ENCODE results near the gene TEAD1.

The TEAD1 gene

DNA sequence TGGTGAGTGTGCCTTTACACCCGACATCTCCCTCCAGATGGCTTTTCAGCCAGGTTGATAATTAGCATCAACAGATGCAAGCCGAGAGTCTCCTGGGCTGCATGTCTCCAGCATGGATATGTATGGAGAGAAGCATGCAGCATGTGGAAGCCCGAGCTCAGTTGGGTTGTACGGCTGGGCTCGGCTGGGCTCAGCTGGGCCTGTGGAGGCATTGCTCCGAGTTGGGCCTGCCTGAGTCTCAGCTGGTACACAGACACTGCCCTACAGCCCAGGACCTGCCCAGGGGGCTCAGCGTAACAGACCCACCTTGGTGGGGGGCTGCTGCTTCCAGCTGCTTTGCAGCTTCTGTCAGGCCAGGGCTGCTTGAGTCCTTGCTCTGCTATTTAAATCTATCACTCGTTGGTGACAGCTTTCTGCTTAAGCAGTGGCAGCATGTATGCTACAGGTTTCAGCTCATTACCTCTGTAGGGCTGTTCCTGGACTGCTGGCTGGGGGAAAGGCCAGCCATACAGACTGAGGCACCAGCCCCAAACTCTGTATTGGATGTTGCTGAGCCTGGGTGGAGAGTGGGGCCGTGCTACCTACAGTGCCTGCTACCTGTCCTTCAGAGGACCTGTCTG, 115.5 kb downstream of the TEAD1 start:
- Histone ChIP-seq H3K36me3 (ENCODE audit: low read depth) (peaks cover 11% of the 10 kb centered on the region), H3K4me3 (ENCODE audit: severe bottlenecking) (no peak overlapping the region), H3K27ac (ENCODE audit: poor library complexity, severe bottlenecking) (no peak overlapping the region), H3K27me3 (ENCODE audit: insufficient read depth, poor library complexity, severe bottlenecking) (no peaks in the 10 kb centered on the region), H3K4me1 (ENCODE audit: insufficient read depth, poor library complexity, severe bottlenecking) (peaks cover 13% of the 10 kb centered on the region), H3K9me3 (ENCODE audit: severe bottlenecking) (no peaks in the 10 kb centered on the region)
- no peak for ATAC-seq (ENCODE audit: low read depth)
- TF ChIP-seq, protein P1, sequence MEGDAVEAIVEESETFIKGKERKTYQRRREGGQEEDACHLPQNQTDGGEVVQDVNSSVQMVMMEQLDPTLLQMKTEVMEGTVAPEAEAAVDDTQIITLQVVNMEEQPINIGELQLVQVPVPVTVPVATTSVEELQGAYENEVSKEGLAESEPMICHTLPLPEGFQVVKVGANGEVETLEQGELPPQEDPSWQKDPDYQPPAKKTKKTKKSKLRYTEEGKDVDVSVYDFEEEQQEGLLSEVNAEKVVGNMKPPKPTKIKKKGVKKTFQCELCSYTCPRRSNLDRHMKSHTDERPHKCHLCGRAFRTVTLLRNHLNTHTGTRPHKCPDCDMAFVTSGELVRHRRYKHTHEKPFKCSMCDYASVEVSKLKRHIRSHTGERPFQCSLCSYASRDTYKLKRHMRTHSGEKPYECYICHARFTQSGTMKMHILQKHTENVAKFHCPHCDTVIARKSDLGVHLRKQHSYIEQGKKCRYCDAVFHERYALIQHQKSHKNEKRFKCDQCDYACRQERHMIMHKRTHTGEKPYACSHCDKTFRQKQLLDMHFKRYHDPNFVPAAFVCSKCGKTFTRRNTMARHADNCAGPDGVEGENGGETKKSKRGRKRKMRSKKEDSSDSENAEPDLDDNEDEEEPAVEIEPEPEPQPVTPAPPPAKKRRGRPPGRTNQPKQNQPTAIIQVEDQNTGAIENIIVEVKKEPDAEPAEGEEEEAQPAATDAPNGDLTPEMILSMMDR (IDR thresholded peaks at IDR 0.05; ENCODE audit: poor library complexity, severe bottlenecking): no peak
- no peak for DNase-seq (ENCODE audit: low spot score)

DNA sequence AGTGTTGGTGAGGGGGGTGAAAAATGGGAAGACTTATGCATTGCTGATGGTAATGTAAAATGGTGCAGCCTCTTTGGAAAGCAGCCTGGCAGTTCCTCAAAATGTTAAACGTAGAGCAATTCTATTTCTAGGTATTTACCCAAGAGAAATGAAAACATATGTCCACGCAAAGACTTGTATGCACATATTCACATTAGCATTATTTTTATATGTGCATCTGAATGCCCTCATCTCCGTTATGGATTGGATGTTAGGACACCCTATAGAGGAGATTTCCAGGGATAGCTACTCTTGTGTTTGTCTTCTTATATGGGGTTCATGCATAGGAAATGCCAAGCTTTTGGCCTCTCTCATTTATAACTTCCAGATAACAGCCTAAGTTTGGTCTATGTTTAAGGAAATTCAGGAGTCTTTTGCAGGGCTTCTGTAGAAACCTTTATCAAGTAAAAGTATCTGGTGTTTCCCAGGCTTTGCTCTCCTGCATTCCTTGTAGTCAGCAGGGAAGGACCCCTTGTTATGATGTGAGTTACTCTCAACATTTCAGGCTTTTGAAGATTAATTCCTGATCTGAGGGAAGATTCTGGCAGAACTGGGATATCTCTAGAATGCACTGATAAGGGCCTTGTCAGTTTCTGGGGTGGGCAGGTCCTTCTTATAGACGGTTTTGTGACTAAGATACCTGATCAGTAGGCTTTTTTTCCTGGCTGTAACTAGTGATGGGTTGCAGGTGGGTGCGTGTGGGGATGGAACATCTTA, 116.8 kb downstream of the TEAD1 start:
- TF ChIP-seq, protein P1 (IDR thresholded peaks at IDR 0.05; ENCODE audit: poor library complexity, severe bottlenecking): no peak
- peaks cover 13% of the 10 kb centered on the region for H3K4me1 ChIP-seq (ENCODE audit: insufficient read depth, poor library complexity, severe bottlenecking)
- H3K36me3 ChIP-seq (ENCODE audit: low read depth): peaks cover 17% of the 10 kb centered on the region
- ATAC-seq (ENCODE audit: low read depth) (no peak), DNase-seq (ENCODE audit: low spot score) (no peak)
- H3K27me3 ChIP-seq (ENCODE audit: insufficient read depth, poor library complexity, severe bottlenecking): no peaks in the 10 kb centered on the region
- no peak overlapping the region for H3K4me3 ChIP-seq (ENCODE audit: severe bottlenecking)
- no peak overlapping the region for H3K27ac ChIP-seq (ENCODE audit: poor library complexity, severe bottlenecking)
- no peaks in the 10 kb centered on the region for H3K9me3 ChIP-seq (ENCODE audit: severe bottlenecking)

DNA sequence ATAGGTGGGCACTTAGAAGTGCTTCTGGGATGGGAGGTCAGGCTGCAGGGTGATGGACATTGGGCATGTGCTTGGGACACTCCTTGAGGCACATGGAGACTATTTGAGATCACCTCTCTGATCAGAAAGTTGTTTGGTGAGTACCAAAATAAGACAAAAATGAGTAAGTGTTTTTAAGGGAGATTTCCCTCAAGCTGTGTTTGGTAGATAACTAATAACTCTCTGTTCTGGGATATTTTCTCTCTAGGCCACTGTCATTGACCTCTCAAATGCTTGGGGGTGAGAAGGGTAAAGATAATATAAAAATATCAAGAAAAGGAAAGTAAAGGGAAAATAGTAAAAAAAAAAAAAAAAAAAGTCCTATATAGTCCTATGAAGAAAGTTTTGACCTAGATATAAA, 117.8 kb downstream of the TEAD1 start:
- no peak for DNase-seq (ENCODE audit: low spot score)
- Histone ChIP-seq H3K4me1 (ENCODE audit: insufficient read depth, poor library complexity, severe bottlenecking) (peaks cover 13% of the 10 kb centered on the region), H3K9me3 (ENCODE audit: severe bottlenecking) (no peaks in the 10 kb centered on the region), H3K4me3 (ENCODE audit: severe bottlenecking) (no peak overlapping the region), H3K27me3 (ENCODE audit: insufficient read depth, poor library complexity, severe bottlenecking) (no peaks in the 10 kb centered on the region), H3K36me3 (ENCODE audit: low read depth) (peaks cover 17% of the 10 kb centered on the region), H3K27ac (ENCODE audit: poor library complexity, severe bottlenecking) (no peak overlapping the region)
- no peak for ATAC-seq (ENCODE audit: low read depth)
- TF ChIP-seq, protein P1 (IDR thresholded peaks at IDR 0.05; ENCODE audit: poor library complexity, severe bottlenecking): no peak

DNA sequence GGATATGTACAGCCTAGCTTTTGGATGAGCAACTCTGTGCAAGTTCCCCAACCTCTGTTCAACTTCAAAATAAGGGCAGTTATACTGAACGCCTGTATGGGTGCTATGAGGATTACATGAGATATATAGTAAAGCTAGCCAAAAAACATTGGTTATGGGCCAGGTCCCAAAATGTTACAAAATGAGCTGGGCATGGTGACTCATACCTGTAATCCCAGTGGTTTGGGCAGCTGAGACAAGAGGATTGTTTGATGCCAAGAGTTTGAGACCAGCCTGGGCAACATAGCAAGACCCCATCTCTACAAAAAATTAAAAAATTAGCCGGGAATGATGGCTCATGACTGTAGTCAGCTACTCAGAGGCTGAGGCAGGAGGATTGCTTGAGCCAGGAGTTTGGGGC, 118.4 kb downstream of the TEAD1 start:
- TF ChIP-seq, protein P1 (IDR thresholded peaks at IDR 0.05; ENCODE audit: poor library complexity, severe bottlenecking): no peak
- Histone ChIP-seq H3K4me1 (ENCODE audit: insufficient read depth, poor library complexity, severe bottlenecking) (peaks cover 8% of the 10 kb centered on the region), H3K4me3 (ENCODE audit: severe bottlenecking) (no peak overlapping the region), H3K9me3 (ENCODE audit: severe bottlenecking) (no peaks in the 10 kb centered on the region), H3K36me3 (ENCODE audit: low read depth) (peaks cover 17% of the 10 kb centered on the region), H3K27ac (ENCODE audit: poor library complexity, severe bottlenecking) (no peak overlapping the region), H3K27me3 (ENCODE audit: insufficient read depth, poor library complexity, severe bottlenecking) (no peaks in the 10 kb centered on the region)
- ATAC-seq (ENCODE audit: low read depth) (peak; percentile 42; the same call in 1 of the 3 replicates), DNase-seq (ENCODE audit: low spot score) (no peak)

DNA sequence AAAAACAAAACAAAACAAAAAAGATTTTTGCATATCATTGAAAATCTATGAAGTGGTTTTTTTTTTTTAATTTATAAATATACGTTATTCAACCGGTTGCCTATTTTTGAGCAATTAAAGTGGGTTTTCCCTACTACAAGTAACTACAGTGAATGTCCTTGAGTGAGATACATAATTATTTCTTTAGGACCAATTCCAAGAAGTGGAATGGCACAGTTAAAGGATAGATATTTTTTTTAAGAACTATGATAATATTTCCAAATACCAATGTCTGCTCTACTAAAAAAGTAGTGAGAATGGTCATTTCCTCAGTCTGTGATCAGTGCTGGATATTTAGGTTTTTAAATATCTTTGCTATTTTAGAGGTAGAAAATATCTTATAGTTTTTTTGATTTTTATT, 118.8 kb downstream of the TEAD1 start:
- TF ChIP-seq, protein P1 (IDR thresholded peaks at IDR 0.05; ENCODE audit: poor library complexity, severe bottlenecking): no peak
- H3K27ac ChIP-seq (ENCODE audit: poor library complexity, severe bottlenecking): no peak overlapping the region
- H3K9me3 ChIP-seq (ENCODE audit: severe bottlenecking): no peaks in the 10 kb centered on the region
- H3K36me3 ChIP-seq (ENCODE audit: low read depth): peaks cover 17% of the 10 kb centered on the region
- no peak for DNase-seq (ENCODE audit: low spot score)
- no peak for ATAC-seq (ENCODE audit: low read depth)
- H3K4me1 ChIP-seq (ENCODE audit: insufficient read depth, poor library complexity, severe bottlenecking): peaks cover 9% of the 10 kb centered on the region
- H3K4me3 ChIP-seq (ENCODE audit: severe bottlenecking): no peak overlapping the region
- no peaks in the 10 kb centered on the region for H3K27me3 ChIP-seq (ENCODE audit: insufficient read depth, poor library complexity, severe bottlenecking)
